HepG2 (cell line): ENCODE results near the gene FASTKD2. TPM values are rescaled to one million over a fixed set of nuclear protein-coding genes. Genes with fewer than 3 reads are reported as not detected.
"Not testable (repeated sequence)": the region's sequence is repeated elsewhere in the genome, so short reads cannot be mapped to it uniquely, and the experiment has no call there.

Experiments used
- ATAC-seq: fragments of 200-7000 bp; cut with Tn5 transposase; 3 replicates; pipeline ENCODE4 v1.9.1; 2020; ENCODE audit warnings: mild to moderate bottlenecking, moderate library complexity
- BruUV-seq: library from RNA; stranded (reverse); fragments of 400-500 nt; replicated peaks from 2 replicates; lab custom pipeline; 2021; lab: Mats Ljungman, UMichigan
- CTCF ChIA-PET: fragments of 300-600 bp; formaldehyde crosslinking; extraction: SDS; loops from one replicate; lab custom pipeline; 2021; ENCODE audit warnings: low total read pairs, inconsistent platforms, low intra/inter-chr PET ratio; lab: Yijun Ruan, JAX
- POLR2A ChIA-PET: fragments of 350-600 bp; sonication (Branson Sonifier 250); formaldehyde crosslinking; loops from one replicate; lab custom pipeline; 2020; ENCODE audit warnings: antibody characterized with exemption, inconsistent platforms; lab: Yijun Ruan, JAX
- DNase-seq: peaks from one replicate; pipeline ENCODE4 v3.0.0-alpha.2; 2015; ENCODE audit warnings: low spot score
- FAIRE-seq: peaks from 3 replicates; lab custom pipeline; 2011; peaks lifted over from hg19 to GRCh38; lab: Jason Lieb, UNC
- H2AFZ ChIP-seq: one replicate; pipeline ENCODE4 v1.6.1; 2011; ENCODE audit warnings: low read length, inconsistent platforms
- H3K27ac ChIP-seq: fragments of 300-600 bp; 3 replicates; pipeline ENCODE4 v1.8.0; 2011; ENCODE audit warnings: mixed run types, mild to moderate bottlenecking, mixed read lengths, low read length, inconsistent platforms; ENCODE audit not compliant: insufficient read depth; ENCODE audit errors: extremely low read length
- H3K27me3 ChIP-seq, 2 experiments: fragments of 200-600 bp in 1 of 2; 2 replicates in 1 of 2; 3 replicates in 1 of 2; pipeline versions ENCODE4 v1.6.0 to v1.8.0; 2011; ENCODE audit warnings: low read length in 2 of 2, mild to moderate bottlenecking in 2 of 2, moderate library complexity in 2 of 2, inconsistent platforms in 1 of 2; ENCODE audit not compliant: insufficient read depth in 2 of 2, control insufficient read depth in 1 of 2
- H3K36me3 ChIP-seq, 2 experiments: fragments of 200-600 bp in 1 of 2; replicated peaks in 1 of 2; 2 replicates in 1 of 2; 3 replicates in 1 of 2; pipeline versions ENCODE4 v1.5.1 to v1.8.0; 2011; ENCODE audit warnings: low read length in 2 of 2, inconsistent platforms in 1 of 2; ENCODE audit not compliant: insufficient read depth in 2 of 2, control insufficient read depth in 1 of 2
- H3K4me1 ChIP-seq: 2 replicates; pipeline ENCODE4 v1.5.1; 2012; ENCODE audit warnings: low read length, inconsistent platforms; ENCODE audit not compliant: insufficient read depth
- H3K4me2 ChIP-seq: 2 replicates; pipeline ENCODE4 v1.6.0; 2011; ENCODE audit warnings: low read depth, low read length, inconsistent platforms
- H3K4me3 ChIP-seq, 3 experiments: fragments of 200-600 bp in 1 of 3; sonication (generic), shearing (Covaris generic) in 1 of 3; replicated peaks in 1 of 3; 2 replicates each; pipeline ENCODE4 v1.5.1; 2011 to 2016; ENCODE audit warnings: low read length in 3 of 3, inconsistent platforms in 2 of 3, low read depth in 2 of 3, mild to moderate bottlenecking in 2 of 3, control low read depth in 1 of 3, mixed read lengths in 1 of 3; ENCODE audit not compliant: insufficient read depth in 1 of 3
- H3K79me2 ChIP-seq: one replicate; pipeline ENCODE4 v1.6.1; 2011; ENCODE audit warnings: low read length, inconsistent platforms; ENCODE audit not compliant: insufficient read depth
- H3K9ac ChIP-seq: 2 replicates; pipeline ENCODE4 v1.6.0; 2011; ENCODE audit warnings: mild to moderate bottlenecking, low read depth, low read length, inconsistent platforms; ENCODE audit not compliant: insufficient read depth
- H3K9me3 ChIP-seq: 2 replicates; pipeline ENCODE4 v1.5.1; 2012; ENCODE audit warnings: mild to moderate bottlenecking, low read length
- H4K20me1 ChIP-seq: 2 replicates; pipeline ENCODE4 v1.6.0; 2011; ENCODE audit warnings: inconsistent platforms, mild to moderate bottlenecking, low read length, moderate library complexity; ENCODE audit not compliant: insufficient read depth
- ARHGAP35 ChIP-seq: sonication (generic); formaldehyde crosslinking; IDR thresholded peaks from 2 replicates; pipeline ENCODE4 v1.9.0; 2022; ENCODE audit warnings: mild to moderate bottlenecking, inconsistent platforms, moderate library complexity, missing genetic modification reagents, borderline replicate concordance
- ATF7 ChIP-seq, 2 experiments: fragments of 450-650 bp in 1 of 2; sonication (generic) in 1 of 2; formaldehyde crosslinking in 1 of 2; IDR thresholded peaks; 2 replicates each; pipeline versions ENCODE4 v1.4.0 to v1.6.1; 2016 to 2020; ENCODE audit warnings: antibody characterized with exemption in 1 of 2, mild to moderate bottlenecking in 1 of 2, missing genetic modification reagents in 1 of 2
- JUNB ChIP-seq: sonication (generic); formaldehyde crosslinking; IDR thresholded peaks from 2 replicates; pipeline ENCODE4 v1.8.0; 2022; ENCODE audit warnings: missing genetic modification reagents, mild to moderate bottlenecking, borderline replicate concordance
- MYNN ChIP-seq: sonication (generic); formaldehyde crosslinking; IDR thresholded peaks from 2 replicates; pipeline ENCODE4 v1.4.0; 2020; ENCODE audit warnings: mild to moderate bottlenecking, low read depth, missing genetic modification reagents
- SP4 ChIP-seq: sonication (generic); formaldehyde crosslinking; IDR thresholded peaks from 2 replicates; pipeline ENCODE4 v1.8.1; 2023; ENCODE audit warnings: mild to moderate bottlenecking, missing genetic modification reagents
- TGIF2 ChIP-seq: IDR thresholded peaks from 2 replicates; pipeline ENCODE4 v1.6.1; 2016; ENCODE audit warnings: control low read depth, missing compliant biosample characterization
- ZNF17 ChIP-seq: sonication (generic); formaldehyde crosslinking; IDR thresholded peaks from 2 replicates; pipeline ENCODE4 v1.5.0; 2020; ENCODE audit warnings: mild to moderate bottlenecking, missing genetic modification reagents
- ZNF547 ChIP-seq: sonication (generic); formaldehyde crosslinking; IDR thresholded peaks from 2 replicates; pipeline ENCODE4 v1.5.1; 2020; ENCODE audit warnings: mild to moderate bottlenecking, missing genetic modification reagents
- ZNF672 ChIP-seq: sonication (generic); formaldehyde crosslinking; IDR thresholded peaks from 2 replicates; pipeline ENCODE4 v1.8.1; 2022; ENCODE audit warnings: missing genetic modification reagents
- ZNF720 ChIP-seq: sonication (generic); formaldehyde crosslinking; IDR thresholded peaks from 2 replicates; pipeline ENCODE4 v1.4.0; 2020; ENCODE audit warnings: missing genetic modification reagents
- WGBS: methylation state at CpG from one replicate; pipeline ENCODE4 v1.1.6; 2017; ENCODE audit warnings: low lambda C conversion rate; 5-methylcytosine and 5-hydroxymethylcytosine counted together
- in situ Hi-C: cut with HindIII; loops from 2 replicates; pipeline ENCODE4 v1.10.0; 2017; ENCODE audit warnings: low pct_unique_long_range_greater_than_20kb; ENCODE audit not compliant: extremely low pct_ligation_motif_present
- intact Hi-C: fragments of 100-400 bp; cut with micrococcal nuclease; formaldehyde crosslinking; loops from one replicate; pipeline ENCODE4 v1.10.0; 2022; ENCODE audit not compliant: unreplicated experiment
- polyA plus RNA-seq, 8 experiments: library from polyadenylated mRNA; depleted of rRNA in 3 of 8; stranded (reverse) in 7 of 8; unstranded in 1 of 8; fragments of >200 nt; fragmentation: Illumina TruSeq in 4 of 8; extraction: Trizol in 4 of 8; gene quantifications; 2 replicates each; pipeline versions ENCODE4 v1.2.1 to v1.2.3, GENCODE V29; 2011 to 2016; ENCODE audit warnings: low read depth in 4 of 8, missing spikeins in 1 of 8, mixed read lengths in 1 of 8; ENCODE audit not compliant: insufficient read depth in 1 of 8
- total RNA-seq, 5 experiments: library from RNA; depleted of rRNA; stranded (reverse); fragments of >200 nt; fragmentation: Illumina TruSeq; extraction: Trizol; gene quantifications; 2 replicates each; pipeline ENCODE4 v1.2.3, GENCODE V29; 2016; ENCODE audit warnings: low read depth in 1 of 5
- TF ChIP-seq, protein P1 (sequence below), 2 experiments: sonication (generic) in 1 of 2; formaldehyde crosslinking in 1 of 2; IDR thresholded peaks; 2 replicates each; pipeline versions ENCODE4 v1.4.0 to v1.6.1; 2016 to 2020; ENCODE audit warnings: borderline replicate concordance in 1 of 2, low read depth in 1 of 2, mild to moderate bottlenecking in 1 of 2, missing genetic modification reagents in 1 of 2

FASTKD2 gene
- total and polyA plus RNA-seq, 2 of the 13 experiments (the other 11 are each of a cell fraction or from before 2014, with no cell fraction given), result 41.1 to 77.8 TPM

GRCh38 chr2:206805887-206806607 lies 40.6 kb downstream of the FASTKD2 start:
- no peaks in the 10 kb centered on the region; a peak in 1 of 5 replicates for H3K36me3 ChIP-seq
- TF ChIP-seq ZNF17 (CRISPR knock-in tag) (no peak), ZNF672 (CRISPR knock-in tag) (no peak), ZNF547 (CRISPR knock-in tag) (no peak), ZNF720 (CRISPR knock-in tag) (no peak), TGIF2 (no peak), ARHGAP35 (CRISPR knock-in tag) (no peak), MYNN (CRISPR knock-in tag) (no peak), ATF7 (IDR thresholded peaks at IDR 0.05) (no peak), ATF7 (CRISPR knock-in tag; IDR thresholded peaks at IDR 0.05) (no peak), SP4 (CRISPR knock-in tag) (no peak), JUNB (no peak)
- TF ChIP-seq, protein P1, sequence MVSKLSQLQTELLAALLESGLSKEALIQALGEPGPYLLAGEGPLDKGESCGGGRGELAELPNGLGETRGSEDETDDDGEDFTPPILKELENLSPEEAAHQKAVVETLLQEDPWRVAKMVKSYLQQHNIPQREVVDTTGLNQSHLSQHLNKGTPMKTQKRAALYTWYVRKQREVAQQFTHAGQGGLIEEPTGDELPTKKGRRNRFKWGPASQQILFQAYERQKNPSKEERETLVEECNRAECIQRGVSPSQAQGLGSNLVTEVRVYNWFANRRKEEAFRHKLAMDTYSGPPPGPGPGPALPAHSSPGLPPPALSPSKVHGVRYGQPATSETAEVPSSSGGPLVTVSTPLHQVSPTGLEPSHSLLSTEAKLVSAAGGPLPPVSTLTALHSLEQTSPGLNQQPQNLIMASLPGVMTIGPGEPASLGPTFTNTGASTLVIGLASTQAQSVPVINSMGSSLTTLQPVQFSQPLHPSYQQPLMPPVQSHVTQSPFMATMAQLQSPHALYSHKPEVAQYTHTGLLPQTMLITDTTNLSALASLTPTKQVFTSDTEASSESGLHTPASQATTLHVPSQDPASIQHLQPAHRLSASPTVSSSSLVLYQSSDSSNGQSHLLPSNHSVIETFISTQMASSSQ (IDR thresholded peaks at IDR 0.05; ENCODE audit: low read depth), result no peak
- TF ChIP-seq, protein P1 (CRISPR knock-in tag; IDR thresholded peaks at IDR 0.05; ENCODE audit: borderline replicate concordance), result no peak
- no peaks in the 10 kb centered on the region for H3K9me3 ChIP-seq
- no peaks in the 10 kb centered on the region for H3K27me3 ChIP-seq
- no peak overlapping the region for H3K4me2 ChIP-seq
- intact Hi-C loops (no loop called here), in situ Hi-C loops (no loop called here)
- ATAC-seq (no peak; the same call in 1 of the 3 replicates), FAIRE-seq (no peak), DNase-seq (no peak)
- no peak overlapping the region for H3K27ac ChIP-seq
- no peak overlapping the region for H3K9ac ChIP-seq
- 60% methylated on average over 6 of the region's 6 CpGs for WGBS
- no peaks in the 10 kb centered on the region for H3K4me1 ChIP-seq
- H2AFZ ChIP-seq, result no peak overlapping the region
- no peaks in the 10 kb centered on the region; the same call in 1 of the 2 replicates for H4K20me1 ChIP-seq
- no peak overlapping the region for H3K4me3 ChIP-seq
- POLR2A ChIA-PET, result no interaction called here
- no peaks in the 10 kb centered on the region for H3K79me2 ChIP-seq
- CTCF ChIA-PET, result no interaction called here
- no TSS peak for BruUV-seq

DNA sequence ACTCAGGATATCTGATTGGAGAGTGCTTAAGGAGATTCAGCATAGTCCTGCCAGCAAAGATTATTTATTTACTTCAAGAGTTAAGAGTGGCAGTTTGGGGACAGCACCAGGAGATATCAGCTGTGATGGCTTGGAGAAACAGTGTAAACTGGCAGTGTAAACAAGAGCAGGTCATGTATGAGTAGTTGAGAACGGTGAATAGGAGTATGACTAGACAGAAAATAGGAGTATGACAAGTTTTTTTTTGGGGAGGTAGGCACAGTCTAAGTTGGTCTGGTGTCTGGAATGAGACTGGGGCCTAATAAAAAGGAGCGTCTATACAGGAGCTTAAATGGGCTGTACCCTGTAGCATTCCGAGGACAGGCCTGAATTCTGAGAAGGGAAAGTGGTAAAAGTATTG lies 42.2 kb downstream of the FASTKD2 start:
- BruUV-seq, H3K36me3 ChIP-seq, H3K4me1 ChIP-seq, H2AFZ ChIP-seq, H3K79me2 ChIP-seq, H4K20me1 ChIP-seq, ATAC-seq, CTCF ChIA-PET, intact Hi-C loops, H3K9me3 ChIP-seq, DNase-seq, H3K27ac ChIP-seq, FAIRE-seq, H3K9ac ChIP-seq, H3K27me3 ChIP-seq, in situ Hi-C loops, H3K4me2 ChIP-seq, H3K4me3 ChIP-seq, POLR2A ChIA-PET: not testable (repeated sequence)
- WGBS, result 48% methylated on average over 3 of the region's 3 CpGs
